HCT116 (cell line): ENCODE data around the gene ACKR3. TPM values are rescaled to one million over a fixed set of nuclear protein-coding genes. Genes with fewer than 3 reads are reported as not detected.

Source experiments
- ATAC-seq: fragments of 200-7000 bp; cut with Tn5 transposase; 2 replicates; pipeline ENCODE4 v1.9.1; 2020; ENCODE audit warnings: mild to moderate bottlenecking, moderate library complexity
- BruUV-seq: library from RNA; stranded (reverse); fragments of 400-500 nt; replicated peaks from 2 replicates; lab custom pipeline; 2021; lab: Mats Ljungman, UMichigan
- CTCF ChIA-PET: fragments of 300-600 bp; sonication (Branson Sonifier 250); formaldehyde crosslinking; loops from one replicate; lab custom pipeline; 2021; ENCODE audit warnings: antibody characterized with exemption; lab: Charles Lee
- POLR2A ChIA-PET: fragments of 300-600, 350-600 bp; sonication (Branson Sonifier 250); formaldehyde crosslinking; loops from one replicate; lab custom pipeline; 2021; ENCODE audit warnings: antibody characterized with exemption; lab: Charles Lee
- RAD21 ChIA-PET, 2 experiments: fragments of 300-600 bp; sonication (Branson Sonifier 250); formaldehyde crosslinking; loops; one replicate each; lab custom pipeline; 2023; ENCODE audit warnings: low total read pairs in 2 of 2; ENCODE audit not compliant: uncharacterized antibody in 2 of 2, unreplicated experiment in 2 of 2, low non-redundant PET in 1 of 2; lab: Charles Lee
- DNase-seq: peaks from one replicate; pipeline ENCODE4 v3.0.0-alpha.2; 2010; ENCODE audit warnings: low read depth, low spot score
- H2AFZ ChIP-seq: fragments of 200-600 bp; shearing (Covaris generic), sonication (generic); 2 replicates; pipeline ENCODE4 v1.6.1; 2017; ENCODE audit warnings: low read depth, mixed run types, mixed read lengths, antibody characterized with exemption, low read length; ENCODE audit not compliant: poor library complexity, severe bottlenecking
- H3K27ac ChIP-seq: 2 replicates; pipeline ENCODE4 v1.5.1; 2012; ENCODE audit warnings: low read depth, low read length
- H3K27me3 ChIP-seq: fragments of 200-600 bp; sonication (generic); 2 replicates; pipeline ENCODE4 v1.6.1; 2016; ENCODE audit warnings: mixed run types, low read length, mixed read lengths; ENCODE audit not compliant: insufficient read depth
- H3K36me3 ChIP-seq, 2 experiments: fragments of 200-500 bp in 1 of 2; fragments of 200-600 bp in 1 of 2; sonication (Bioruptor generic) in 1 of 2; sonication (generic) in 1 of 2; 2 replicates each; pipeline versions ENCODE4 v1.5.1 to v1.6.1; 2014 to 2016; ENCODE audit warnings: low read length in 2 of 2, inconsistent platforms in 1 of 2, mixed read lengths in 1 of 2, mixed run types in 1 of 2; ENCODE audit not compliant: insufficient read depth in 2 of 2, control insufficient read depth in 1 of 2
- H3K4me1 ChIP-seq, 2 experiments: fragments of 200-600 bp in 1 of 2; sonication (generic) in 1 of 2; 2 replicates each; pipeline versions ENCODE4 v1.5.1 to v1.6.1; 2012 to 2017; ENCODE audit warnings: low read length in 2 of 2, inconsistent platforms in 1 of 2, mild to moderate bottlenecking in 1 of 2, mixed read lengths in 1 of 2, mixed run types in 1 of 2, moderate library complexity in 1 of 2; ENCODE audit not compliant: insufficient read depth in 2 of 2, control insufficient read depth in 1 of 2
- H3K4me2 ChIP-seq: fragments of 200-600 bp; sonication (generic); 2 replicates; pipeline ENCODE4 v1.6.1; 2017; ENCODE audit warnings: mixed run types, low read length, mixed read lengths
- H3K4me3 ChIP-seq, 2 experiments: fragments of 200-600 bp in 1 of 2; sonication (generic) in 1 of 2; replicated peaks in 1 of 2; 2 replicates each; pipeline ENCODE4 v1.5.1; 2011 to 2016; ENCODE audit warnings: low read length in 2 of 2, control low read depth in 1 of 2, low read depth in 1 of 2, mild to moderate bottlenecking in 1 of 2, mixed read lengths in 1 of 2, mixed run types in 1 of 2
- H3K79me2 ChIP-seq: fragments of 200-600 bp; sonication (generic); 2 replicates; pipeline ENCODE4 v1.6.1; 2017; ENCODE audit warnings: mild to moderate bottlenecking, mixed run types, low read length, moderate library complexity, mixed read lengths; ENCODE audit not compliant: insufficient read depth
- H3K9ac ChIP-seq: fragments of 200-600 bp; sonication (generic); 2 replicates; pipeline ENCODE4 v1.6.1; 2016; ENCODE audit warnings: low read length, mixed read lengths
- H3K9me2 ChIP-seq: fragments of 200-600 bp; sonication (generic), shearing (Covaris generic); 2 replicates; pipeline ENCODE4 v1.6.1; 2017; ENCODE audit warnings: mixed run types, mild to moderate bottlenecking, moderate library complexity; ENCODE audit not compliant: insufficient read depth
- H3K9me3 ChIP-seq, 2 experiments: fragments of 200-500 bp in 1 of 2; fragments of 200-600 bp in 1 of 2; sonication (Bioruptor generic) in 1 of 2; sonication (generic) in 1 of 2; 2 replicates each; pipeline ENCODE4 v1.6.1; 2014 to 2017; ENCODE audit warnings: low read length in 2 of 2, mixed read lengths in 2 of 2, inconsistent platforms in 1 of 2, low read depth in 1 of 2, mild to moderate bottlenecking in 1 of 2, mixed run types in 1 of 2, moderate library complexity in 1 of 2; ENCODE audit not compliant: control insufficient read depth in 1 of 2, insufficient read depth in 1 of 2
- H4K20me1 ChIP-seq: fragments of 200-600 bp; sonication (generic), shearing (Covaris generic); 2 replicates; pipeline ENCODE4 v1.6.1; 2017; ENCODE audit warnings: mixed run types, mild to moderate bottlenecking, moderate library complexity; ENCODE audit not compliant: insufficient read depth
- CEBPB ChIP-seq: IDR thresholded peaks from 2 replicates; pipeline ENCODE4 v1.6.1; 2012; ENCODE audit warnings: low read depth
- EGR1 ChIP-seq: IDR thresholded peaks from 2 replicates; pipeline ENCODE4 v1.6.1; 2012; ENCODE audit warnings: low read depth
- ELF1 ChIP-seq: IDR thresholded peaks from 2 replicates; pipeline ENCODE4 v1.6.1; 2012; ENCODE audit warnings: low read depth, borderline replicate concordance
- EZH2phosphoT487 ChIP-seq: fragments of 200-600 bp; IDR thresholded peaks from 2 replicates; pipeline ENCODE4 v1.6.1; 2018; ENCODE audit warnings: antibody characterized with exemption, borderline replicate concordance
- FOSL1 ChIP-seq: IDR thresholded peaks from 2 replicates; pipeline ENCODE4 v1.6.1; 2012; ENCODE audit warnings: low read depth
- JUND ChIP-seq: IDR thresholded peaks from 2 replicates; pipeline ENCODE4 v1.6.1; 2012
- SIN3A ChIP-seq: IDR thresholded peaks from 2 replicates; pipeline ENCODE4 v1.6.1; 2012; ENCODE audit warnings: low read depth
- TCF7L2 ChIP-seq: IDR thresholded peaks from 2 replicates; pipeline ENCODE4 v1.7.0; 2011; ENCODE audit warnings: borderline replicate concordance, inconsistent platforms; ENCODE audit not compliant: insufficient read depth, insufficient read length; ENCODE audit errors: extremely low read depth
- intact Hi-C: fragments of 100-400 bp; cut with micrococcal nuclease; formaldehyde crosslinking; loops from 2 replicates; pipeline ENCODE4 v1.10.0; 2022
- total RNA-seq: library from RNA; stranded (reverse); gene quantifications from one replicate; pipeline ENCODE4 v1.2.1, GENCODE V29; 2021; ENCODE audit not compliant: unreplicated experiment
- TF ChIP-seq, protein P1 (sequence below), 3 experiments: fragments of 200-600 bp in 1 of 3; sonication (generic) in 1 of 3; IDR thresholded peaks in 2 of 3; conservative IDR thresholded peaks in 1 of 3; 2 replicates each; pipeline ENCODE4 v1.5.1; 2012 to 2017; ENCODE audit warnings: low read depth in 2 of 3, low read length in 2 of 3, antibody characterized with exemption in 1 of 3, borderline replicate concordance in 1 of 3, control low read depth in 1 of 3, mild to moderate bottlenecking in 1 of 3, mixed read lengths in 1 of 3, mixed run types in 1 of 3, moderate library complexity in 1 of 3; ENCODE audit not compliant: insufficient read depth in 1 of 3

ACKR3 gene
- total RNA-seq, 1 experiment from 2014 or later, result 0.20 TPM

- CTCF ChIA-PET, result no interaction called here
- Histone ChIP-seq H3K9ac (no peak overlapping the region), H3K9me2 (no peaks in the 10 kb centered on the region), H3K27ac (no peak overlapping the region), H3K79me2 (no peaks in the 10 kb centered on the region), H3K4me3 (no peak overlapping the region), H3K4me1 (no peaks in the 10 kb centered on the region), H3K9me3 (peaks cover 0 to 9% of the 10 kb centered on the region in 2 experiments; a peak in 1 of 4 replicates), H2AFZ (no peak overlapping the region), H3K36me3 (no peaks in the 10 kb centered on the region), H3K27me3 (peaks cover 17% of the 10 kb centered on the region; the same call in 1 of the 2 replicates), H4K20me1 (no peaks in the 10 kb centered on the region), H3K4me2 (no peak overlapping the region)
- ATAC-seq (no peak), DNase-seq (no peak)
- intact Hi-C loops, result no loop called here
- TF ChIP-seq SIN3A (no peak), EGR1 (no peak), ELF1 (no peak), EZH2phosphoT487 (no peak)
- POLR2A ChIA-PET, result no interaction called here
- BruUV-seq, result no TSS peak
- RAD21 ChIA-PET, result no interaction called here
Observed at GRCh38 chr2:236590846-236591245, 21.2 kb downstream of the ACKR3 start.

DNA sequence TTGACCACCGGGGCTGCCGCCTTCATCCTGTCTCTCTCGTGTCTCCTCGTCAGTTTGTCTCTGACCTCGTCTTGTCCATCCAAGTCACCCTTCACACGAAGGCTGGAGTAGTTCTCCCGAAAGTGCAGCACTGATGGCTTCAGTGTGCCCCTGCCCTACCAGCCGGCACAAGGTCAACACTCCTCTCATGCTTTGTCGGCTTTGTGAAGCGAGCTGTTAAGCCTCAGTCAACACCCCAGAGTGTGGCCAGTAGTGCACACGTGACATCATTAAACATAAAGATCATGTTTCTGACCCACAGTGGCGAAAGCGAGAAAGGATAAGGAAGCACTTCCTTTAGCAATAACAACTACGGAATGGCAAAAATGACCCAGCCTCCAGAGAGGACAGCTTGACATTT, 23.2 kb downstream of the ACKR3 start:
- intact Hi-C loops, result no loop called here
- RAD21 ChIA-PET, result no interaction called here
- ATAC-seq, result no peak
- POLR2A ChIA-PET, result no interaction called here
- CTCF ChIA-PET, result no interaction called here
- Histone ChIP-seq H3K4me3 (no peak overlapping the region), H3K36me3 (no peaks in the 10 kb centered on the region), H3K9me2 (no peaks in the 10 kb centered on the region), H3K27ac (no peak overlapping the region), H3K9me3 (peaks cover 0 to 9% of the 10 kb centered on the region in 2 experiments; a peak in 1 of 4 replicates), H3K4me1 (no peaks in the 10 kb centered on the region), H2AFZ (no peak overlapping the region), H3K27me3 (peaks cover 23% of the 10 kb centered on the region), H3K79me2 (no peaks in the 10 kb centered on the region), H4K20me1 (no peaks in the 10 kb centered on the region), H3K9ac (no peak overlapping the region), H3K4me2 (no peak overlapping the region)
- no peak for TF ChIP-seq JUND
- no peak for TF ChIP-seq ELF1
- no peak for TF ChIP-seq CEBPB
- no peak for TF ChIP-seq SIN3A
- TF ChIP-seq TCF7L2, result no peak
- TF ChIP-seq FOSL1, result no peak
- TF ChIP-seq EGR1, result no peak
- TF ChIP-seq, protein P1, sequence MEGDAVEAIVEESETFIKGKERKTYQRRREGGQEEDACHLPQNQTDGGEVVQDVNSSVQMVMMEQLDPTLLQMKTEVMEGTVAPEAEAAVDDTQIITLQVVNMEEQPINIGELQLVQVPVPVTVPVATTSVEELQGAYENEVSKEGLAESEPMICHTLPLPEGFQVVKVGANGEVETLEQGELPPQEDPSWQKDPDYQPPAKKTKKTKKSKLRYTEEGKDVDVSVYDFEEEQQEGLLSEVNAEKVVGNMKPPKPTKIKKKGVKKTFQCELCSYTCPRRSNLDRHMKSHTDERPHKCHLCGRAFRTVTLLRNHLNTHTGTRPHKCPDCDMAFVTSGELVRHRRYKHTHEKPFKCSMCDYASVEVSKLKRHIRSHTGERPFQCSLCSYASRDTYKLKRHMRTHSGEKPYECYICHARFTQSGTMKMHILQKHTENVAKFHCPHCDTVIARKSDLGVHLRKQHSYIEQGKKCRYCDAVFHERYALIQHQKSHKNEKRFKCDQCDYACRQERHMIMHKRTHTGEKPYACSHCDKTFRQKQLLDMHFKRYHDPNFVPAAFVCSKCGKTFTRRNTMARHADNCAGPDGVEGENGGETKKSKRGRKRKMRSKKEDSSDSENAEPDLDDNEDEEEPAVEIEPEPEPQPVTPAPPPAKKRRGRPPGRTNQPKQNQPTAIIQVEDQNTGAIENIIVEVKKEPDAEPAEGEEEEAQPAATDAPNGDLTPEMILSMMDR (IDR thresholded peaks at IDR 0.05 in 2 of 3, conservative IDR thresholded peaks at IDR 0.05 in 1 of 3; ENCODE audit: borderline replicate concordance in 1 of 3, insufficient read depth in 1 of 3, low read depth in 2 of 3, low read length in 2 of 3), result no peak
- BruUV-seq, result no TSS peak
- no peak for DNase-seq
